Peyer's patch (tissue), 4 donors: ENCODE data around the gene MED22.

Experiments used
- POLR2A ChIP-seq, 2 donors: fragments of 450-650 bp; IDR thresholded peaks; one replicate each; pipeline ENCODE4 v1.5.1; 2017; ENCODE audit warnings: antibody characterized with exemption in 2 of 2, mild to moderate bottlenecking in 2 of 2, moderate library complexity in 2 of 2
- TF ChIP-seq, protein P1 (sequence below), 6 experiments: fragments of 450-650 bp in 4 of 6; fragments of 200-600 bp in 2 of 6; sonication (generic) in 1 of 6; IDR thresholded peaks; one replicate each; pipeline ENCODE4 v1.5.1; 2017 to 2019; ENCODE audit warnings: antibody characterized with exemption in 6 of 6, mild to moderate bottlenecking in 3 of 6, moderate library complexity in 1 of 6

DNA sequence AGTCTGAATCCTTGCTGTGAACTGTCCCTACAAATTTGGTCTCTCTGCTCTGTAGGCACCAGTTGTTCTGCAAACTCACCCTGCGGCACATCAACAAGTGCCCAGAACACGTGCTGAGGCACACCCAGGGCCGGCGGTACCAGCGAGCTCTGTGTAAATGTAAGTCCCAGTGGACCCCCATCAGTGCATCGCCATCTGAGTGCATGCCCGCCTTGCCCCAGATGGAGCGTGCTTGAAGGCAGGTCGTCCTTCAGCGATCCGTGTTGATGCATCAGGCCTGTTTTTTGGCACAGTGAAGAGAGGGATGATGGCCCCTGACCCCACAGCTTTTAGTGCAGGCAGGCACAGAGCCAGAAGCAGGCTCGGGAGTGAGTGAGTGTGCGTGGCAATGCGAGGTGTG is 9.7 kb upstream of the MED22 start:
- TF ChIP-seq, protein P1, sequence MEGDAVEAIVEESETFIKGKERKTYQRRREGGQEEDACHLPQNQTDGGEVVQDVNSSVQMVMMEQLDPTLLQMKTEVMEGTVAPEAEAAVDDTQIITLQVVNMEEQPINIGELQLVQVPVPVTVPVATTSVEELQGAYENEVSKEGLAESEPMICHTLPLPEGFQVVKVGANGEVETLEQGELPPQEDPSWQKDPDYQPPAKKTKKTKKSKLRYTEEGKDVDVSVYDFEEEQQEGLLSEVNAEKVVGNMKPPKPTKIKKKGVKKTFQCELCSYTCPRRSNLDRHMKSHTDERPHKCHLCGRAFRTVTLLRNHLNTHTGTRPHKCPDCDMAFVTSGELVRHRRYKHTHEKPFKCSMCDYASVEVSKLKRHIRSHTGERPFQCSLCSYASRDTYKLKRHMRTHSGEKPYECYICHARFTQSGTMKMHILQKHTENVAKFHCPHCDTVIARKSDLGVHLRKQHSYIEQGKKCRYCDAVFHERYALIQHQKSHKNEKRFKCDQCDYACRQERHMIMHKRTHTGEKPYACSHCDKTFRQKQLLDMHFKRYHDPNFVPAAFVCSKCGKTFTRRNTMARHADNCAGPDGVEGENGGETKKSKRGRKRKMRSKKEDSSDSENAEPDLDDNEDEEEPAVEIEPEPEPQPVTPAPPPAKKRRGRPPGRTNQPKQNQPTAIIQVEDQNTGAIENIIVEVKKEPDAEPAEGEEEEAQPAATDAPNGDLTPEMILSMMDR (IDR thresholded peaks at IDR 0.05): no peak
- no peak for TF ChIP-seq POLR2A (IDR thresholded peaks at IDR 0.05)
